Lung microvascular endothelial cell (primary cell): ENCODE results near the gene COX7A2L. TPM values are rescaled to one million over a fixed set of nuclear protein-coding genes. Genes with fewer than 3 reads are reported as not detected.
"Not testable (repeated sequence)": the region's sequence is repeated elsewhere in the genome, so short reads cannot be mapped to it uniquely, and the experiment has no call there.

Experiments used
- DNase-seq, 2 donors: peaks; one replicate each; pipeline versions ENCODE4 v3.0.0 to v3.0.0-alpha.2; 2010; ENCODE audit warnings: low read depth in 2 of 2
- total RNA-seq: library from RNA; depleted of rRNA; stranded (reverse); fragments of >200 nt; gene quantifications from 2 replicates; pipeline ENCODE4 v1.2.1, GENCODE V29; 2014

COX7A2L gene
- total RNA-seq, 1 donor from 2014 or later: 128 TPM

DNA sequence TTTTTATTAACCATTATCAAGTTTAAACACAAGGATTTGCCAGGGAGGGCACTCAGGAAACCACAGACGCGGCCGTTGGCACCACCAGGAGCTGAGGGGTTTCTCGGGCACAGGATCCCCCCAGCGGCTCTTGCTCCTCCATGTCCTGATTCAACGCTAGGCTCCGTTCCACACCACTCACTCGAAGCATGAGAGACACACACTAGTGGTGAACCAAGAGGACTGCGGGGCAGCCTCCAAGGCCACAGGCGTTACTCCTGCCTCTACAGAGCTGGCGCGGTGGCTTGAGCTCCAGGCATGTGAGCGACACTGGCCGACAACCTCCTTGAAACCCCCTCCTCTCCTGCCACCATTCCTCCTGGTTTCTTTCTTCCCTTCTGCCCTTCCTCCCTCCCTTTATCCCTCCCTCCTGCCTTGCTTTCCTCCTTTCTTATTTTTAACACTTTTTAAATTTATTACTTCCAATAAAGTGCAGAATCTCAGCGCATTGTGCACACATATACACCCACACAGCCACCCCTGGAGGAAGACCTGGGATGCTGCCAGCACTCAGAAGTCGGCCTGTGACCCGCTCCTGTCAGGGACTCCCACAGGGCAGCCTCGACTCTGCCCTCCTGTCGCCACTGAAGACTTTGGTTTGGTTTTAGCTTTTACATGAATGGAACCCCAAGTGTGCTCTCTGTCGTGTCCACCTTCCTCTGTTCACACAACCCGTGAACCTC lies 21.7 kb downstream of the COX7A2L start:
- DNase-seq: no peak

DNA sequence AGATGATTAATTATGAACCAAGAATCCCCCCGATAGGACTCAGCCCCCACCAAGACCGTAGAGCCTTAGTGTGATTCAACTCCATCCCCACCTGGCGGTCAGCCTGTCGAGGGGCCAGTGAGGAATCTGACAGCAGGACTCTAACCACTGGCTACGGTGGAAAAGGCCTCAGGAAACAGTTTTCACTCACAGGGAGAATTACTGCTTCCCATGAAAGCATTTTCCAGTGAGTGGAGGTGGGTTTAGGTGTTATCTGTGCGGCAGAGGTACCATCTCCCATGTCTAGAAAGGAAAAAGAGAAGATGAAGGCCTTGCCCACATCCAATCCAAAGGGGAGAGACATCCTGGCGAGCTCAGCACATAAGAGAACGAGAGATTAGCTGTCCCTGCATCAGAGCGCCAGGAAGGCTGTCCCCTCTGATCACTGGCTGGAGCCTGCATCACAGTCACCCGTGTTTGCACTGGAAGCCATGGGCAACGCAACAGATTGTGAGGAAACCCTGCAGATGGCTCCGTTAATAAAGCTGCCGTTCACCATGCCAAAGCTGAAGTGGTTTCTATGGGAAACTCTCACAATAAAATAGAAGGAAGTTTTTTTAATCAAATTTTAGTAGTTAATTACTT lies 22.3 kb downstream of the COX7A2L start:
- DNase-seq: no peak

DNA sequence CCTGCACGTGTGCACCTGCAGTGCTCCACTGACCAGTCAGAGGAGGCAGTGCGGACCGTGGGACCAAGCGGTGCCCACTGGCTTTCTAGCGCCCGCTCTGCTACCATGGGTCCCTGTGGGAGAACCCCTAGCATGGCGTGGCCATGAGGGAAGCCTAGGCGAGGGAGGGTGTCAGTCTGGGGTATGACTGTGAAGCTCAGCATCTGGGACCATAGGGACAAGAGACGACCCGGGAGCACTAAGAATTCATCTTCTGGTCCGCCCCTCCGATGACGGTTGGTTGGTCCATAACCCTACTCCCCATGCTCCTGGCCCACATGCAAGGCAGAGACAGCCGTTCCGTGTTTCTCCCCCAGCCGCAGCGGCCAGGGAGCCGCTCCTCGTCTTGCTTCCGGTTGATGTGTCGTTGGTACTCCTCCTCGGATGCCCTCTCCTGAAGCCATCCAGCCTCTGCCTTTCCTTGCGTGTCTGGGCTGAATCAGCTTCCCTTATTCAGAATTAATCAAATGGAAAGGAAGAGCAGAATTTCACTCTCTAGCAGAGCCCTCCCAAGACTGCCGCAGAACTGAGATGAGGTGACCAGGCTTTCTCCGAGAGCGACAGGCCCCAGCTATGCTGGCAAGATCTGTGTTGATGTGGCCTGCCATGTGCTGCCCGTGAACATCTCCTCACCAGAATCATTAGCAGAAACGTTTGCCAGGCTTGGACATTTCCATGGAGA lies 23.0 kb downstream of the COX7A2L start:
- no peak for DNase-seq

DNA sequence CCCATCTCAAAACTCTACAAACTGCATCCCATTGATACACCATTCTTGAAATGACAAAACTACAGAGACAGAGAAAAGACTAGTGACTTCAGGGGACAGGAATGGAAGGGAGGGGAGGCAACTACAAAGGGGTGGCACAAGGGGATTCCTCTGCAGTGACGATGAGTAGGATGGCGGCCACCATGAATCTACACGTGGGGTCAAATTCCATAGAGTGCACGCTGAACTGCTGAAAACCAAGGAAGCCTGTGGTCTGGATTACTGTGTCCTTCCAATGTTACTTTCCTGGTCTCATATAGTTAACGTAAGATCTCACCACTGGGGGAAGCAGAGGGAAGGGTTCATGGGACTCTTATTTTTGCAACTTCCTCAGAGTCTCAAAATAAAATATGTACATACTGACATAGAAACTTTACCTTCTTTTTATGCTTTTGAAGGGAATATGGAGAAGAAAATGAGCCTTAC lies 23.6 kb downstream of the COX7A2L start:
- DNase-seq: no peak

DNA sequence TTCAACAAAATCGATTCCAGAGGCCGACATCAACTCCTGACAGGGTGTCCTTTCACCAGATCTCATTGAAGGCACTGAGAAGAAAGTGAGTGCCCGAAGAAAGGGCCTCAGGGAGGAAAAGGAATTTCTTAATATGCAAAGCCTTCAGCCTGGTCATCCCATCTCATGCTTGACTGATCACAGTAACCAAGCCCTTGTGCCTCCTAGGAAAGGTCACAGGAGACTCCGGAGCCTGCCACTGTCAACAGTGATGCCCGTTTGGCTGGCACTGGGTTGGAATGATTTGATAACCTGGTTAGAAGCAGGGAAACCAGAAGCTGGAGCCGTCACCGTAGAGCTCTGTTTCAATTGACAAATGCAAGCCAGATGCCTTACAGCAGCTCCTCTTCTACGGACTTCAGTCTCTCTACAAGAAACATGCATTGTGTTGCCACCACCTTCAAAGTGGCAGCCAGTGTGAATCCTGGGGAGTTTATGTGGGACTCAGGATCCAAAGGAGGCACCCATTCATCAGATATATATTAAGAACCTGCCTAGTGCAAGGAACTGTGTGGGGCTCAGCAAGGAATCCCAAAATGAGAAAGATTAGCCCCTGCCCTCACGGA lies 24.6 kb downstream of the COX7A2L start:
- DNase-seq: no peak

DNA sequence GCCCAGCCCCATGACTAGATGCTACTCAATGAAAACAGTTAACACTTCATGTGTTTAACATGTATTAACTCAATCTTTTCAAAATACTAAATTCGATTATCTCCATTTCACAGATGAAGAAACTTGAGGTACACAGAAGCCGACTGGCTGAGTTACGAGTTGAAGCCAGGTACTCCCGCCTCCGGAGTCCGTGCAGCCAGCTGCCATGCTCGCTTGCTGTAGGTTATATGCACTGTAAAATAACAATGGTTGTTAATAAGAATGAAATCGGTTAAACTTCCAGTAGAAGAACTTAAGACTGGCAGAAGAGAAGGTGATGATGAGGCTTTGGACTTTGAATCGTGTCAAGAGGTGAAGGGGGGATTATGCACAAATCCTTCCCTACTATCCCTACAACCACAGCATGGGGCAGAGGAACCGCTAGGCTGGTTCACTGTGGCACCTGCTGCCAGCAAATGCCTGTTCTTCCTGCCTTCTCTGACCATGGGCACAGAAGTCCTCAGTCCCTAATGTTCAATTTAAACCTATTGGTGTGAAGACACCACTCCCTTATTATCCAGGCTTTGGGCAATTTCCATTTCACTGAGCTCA lies 25.4 kb downstream of the COX7A2L start:
- DNase-seq: no peak

DNA sequence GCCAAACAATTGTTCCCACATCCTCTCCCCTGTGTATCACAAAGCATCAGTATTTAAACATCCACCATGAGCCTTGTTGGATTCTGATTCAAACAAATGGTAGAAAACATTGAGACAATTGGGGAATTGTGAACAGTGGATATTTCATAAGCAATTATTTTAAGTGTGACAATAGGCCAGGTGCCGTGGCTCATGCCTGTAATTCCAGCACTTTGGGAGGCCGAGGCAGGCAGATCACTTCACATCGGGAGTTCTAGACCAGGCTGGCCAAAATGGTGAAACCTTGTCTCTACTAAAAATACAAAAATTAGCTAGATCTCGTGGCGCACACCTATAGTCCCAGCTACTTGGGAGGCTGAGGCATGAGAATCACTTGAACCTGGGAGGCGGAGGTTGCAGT lies 26.2 kb downstream of the COX7A2L start:
- not testable (repeated sequence) for DNase-seq

DNA sequence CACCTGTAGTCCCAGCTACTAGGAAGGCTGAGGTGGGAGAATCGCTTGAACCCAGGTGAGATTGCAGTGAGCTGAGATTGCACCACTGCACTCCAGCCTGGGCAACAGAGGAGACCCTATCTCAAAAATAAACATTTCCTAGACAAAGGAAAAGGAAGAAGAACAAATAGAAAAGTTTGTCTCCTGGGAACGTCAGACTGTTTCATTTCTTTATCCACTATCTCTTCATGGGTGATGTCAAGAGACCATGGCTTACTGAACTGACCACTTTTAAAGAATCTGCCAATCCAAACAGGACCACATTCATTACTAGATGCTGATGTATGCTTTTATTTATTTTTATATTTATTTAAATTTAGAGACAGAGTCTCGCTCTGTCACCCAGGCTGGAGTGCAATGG lies 26.8 kb downstream of the COX7A2L start:
- DNase-seq: no peak

DNA sequence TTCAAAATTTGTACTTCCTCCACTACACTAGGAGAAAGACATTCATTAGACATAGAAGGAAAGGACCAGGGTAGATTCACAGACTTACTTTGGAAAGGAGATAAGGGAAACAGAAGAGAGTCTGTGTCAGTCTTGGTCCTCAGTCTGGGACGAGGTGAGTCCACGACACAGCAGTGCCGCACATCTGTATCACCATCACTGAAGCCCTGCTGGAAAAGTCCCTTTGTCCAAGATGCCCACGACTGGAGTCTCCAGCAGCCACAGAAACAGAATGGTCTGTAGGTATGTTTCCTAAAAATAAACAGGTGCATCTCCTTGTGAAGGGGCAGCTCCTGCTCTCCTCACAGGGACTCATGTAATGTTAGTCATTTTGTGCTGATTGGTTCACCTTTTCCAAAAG lies 27.4 kb downstream of the COX7A2L start:
- no peak for DNase-seq

DNA sequence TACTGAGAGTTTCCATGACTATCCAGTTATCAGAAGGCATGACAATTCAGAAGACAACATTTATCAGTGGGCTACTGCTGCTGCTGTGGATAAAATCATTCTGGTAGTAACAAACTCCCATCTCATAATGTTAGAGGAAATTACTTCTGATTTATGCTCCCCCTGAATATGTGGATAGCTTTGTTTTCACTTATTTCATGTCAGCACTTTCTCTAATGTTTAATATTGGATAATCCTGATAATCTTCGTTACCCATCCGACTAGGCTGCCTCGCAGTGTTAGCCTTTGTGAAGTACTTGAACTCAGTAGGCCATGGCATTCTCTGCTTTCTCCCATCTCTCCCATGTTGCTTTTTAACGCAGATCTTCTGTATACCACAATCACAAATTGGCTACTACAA lies 28.4 kb downstream of the COX7A2L start:
- DNase-seq: no peak

DNA sequence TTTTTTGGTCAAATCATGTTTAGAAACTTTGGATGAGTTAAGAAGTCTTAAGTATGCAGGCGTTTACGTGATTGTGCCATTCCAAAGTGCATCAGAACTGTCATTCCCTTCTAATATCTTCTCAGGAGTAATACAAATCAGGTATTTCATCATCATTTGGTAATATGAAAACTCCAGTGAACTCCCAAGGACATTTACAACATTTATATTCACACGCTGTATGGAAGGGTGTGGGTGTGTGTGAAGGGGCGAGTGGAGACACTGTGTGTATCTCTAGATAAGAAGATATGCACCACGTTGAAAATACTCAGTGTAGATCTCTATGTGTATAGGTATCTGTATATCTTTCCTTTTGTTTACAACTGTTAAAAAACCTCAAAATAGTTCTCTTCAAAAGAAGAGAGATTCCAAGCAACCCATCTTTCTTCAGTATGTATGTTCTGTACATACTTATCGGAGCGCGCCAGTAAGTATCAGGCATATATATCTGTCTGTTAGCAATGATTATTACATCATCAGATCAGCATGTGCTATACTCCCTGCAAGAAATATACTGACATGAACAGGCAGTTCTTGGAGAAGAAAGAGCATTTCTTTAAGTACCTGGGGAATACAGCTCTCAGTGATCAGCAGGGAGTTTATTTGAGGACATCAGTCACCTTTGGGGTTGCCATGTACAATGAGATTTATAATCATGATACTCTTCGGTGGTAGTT lies 29.3 kb downstream of the COX7A2L start:
- no peak for DNase-seq

DNA sequence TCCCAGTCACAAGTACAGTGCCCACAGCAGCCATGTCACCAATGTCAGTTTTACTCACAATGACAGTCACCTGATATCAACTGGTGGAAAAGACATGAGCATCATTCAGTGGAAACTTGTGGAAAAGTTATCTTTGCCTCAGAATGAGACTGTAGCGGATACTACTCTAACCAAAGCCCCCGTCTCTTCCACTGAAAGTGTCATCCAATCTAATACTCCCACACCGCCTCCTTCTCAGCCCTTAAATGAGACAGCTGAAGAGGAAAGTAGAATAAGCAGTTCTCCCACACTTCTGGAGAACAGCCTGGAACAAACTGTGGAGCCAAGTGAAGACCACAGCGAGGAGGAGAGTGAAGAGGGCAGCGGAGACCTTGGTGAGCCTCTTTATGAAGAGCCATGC lies 31.3 kb downstream of the COX7A2L start:
- DNase-seq: no peak

DNA sequence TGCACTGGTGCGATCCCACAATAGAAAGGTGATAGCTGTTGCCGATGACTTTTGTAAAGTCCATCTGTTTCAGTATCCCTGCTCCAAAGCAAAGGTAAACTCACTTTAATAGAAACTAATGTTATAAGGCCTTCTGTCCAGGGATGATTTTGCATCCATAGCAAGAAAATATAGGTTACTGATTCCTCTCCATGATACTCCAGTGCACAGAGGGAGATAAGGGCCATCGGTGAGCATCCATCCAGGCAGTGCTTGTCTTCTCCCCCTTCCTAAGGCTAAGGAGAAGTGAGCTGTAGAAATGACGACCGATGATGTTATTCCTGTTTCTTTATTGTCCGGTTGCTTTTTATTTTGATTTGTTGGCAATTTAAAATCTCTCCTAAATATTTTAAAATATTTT lies 32.1 kb downstream of the COX7A2L start:
- DNase-seq: no peak

DNA sequence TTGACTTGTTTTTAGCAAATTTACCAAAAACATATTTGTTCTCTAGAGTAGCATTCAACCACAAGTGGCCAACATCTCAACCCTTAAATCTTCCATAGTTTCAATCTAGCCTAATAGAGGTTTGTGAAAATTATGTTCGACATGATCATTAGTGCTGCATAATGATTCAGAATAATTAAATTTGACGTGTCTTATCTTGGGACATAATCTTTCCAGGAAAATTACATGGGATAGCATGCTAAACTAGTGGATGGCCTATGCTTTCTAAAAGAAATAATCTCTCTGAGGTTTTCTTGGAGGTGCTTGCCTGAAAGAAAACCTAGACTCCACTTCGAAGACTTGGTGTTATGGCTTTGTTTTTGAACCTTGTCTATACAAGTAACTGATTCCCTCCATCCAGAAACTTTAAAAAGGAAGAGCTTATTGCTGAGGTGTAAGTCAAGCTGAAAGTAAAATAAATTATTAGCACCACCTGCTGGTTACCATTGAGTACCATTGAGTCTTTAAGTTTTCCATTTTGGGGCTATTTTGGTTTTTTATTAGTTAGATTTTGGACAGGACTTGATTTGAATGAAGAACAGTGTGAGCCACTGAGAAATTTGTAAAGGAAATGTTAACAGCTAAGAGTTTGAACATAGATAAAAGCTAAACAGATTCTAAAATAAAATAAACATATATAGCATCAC lies 32.7 kb downstream of the COX7A2L start:
- peak; percentile 56 to 62 for DNase-seq

DNA sequence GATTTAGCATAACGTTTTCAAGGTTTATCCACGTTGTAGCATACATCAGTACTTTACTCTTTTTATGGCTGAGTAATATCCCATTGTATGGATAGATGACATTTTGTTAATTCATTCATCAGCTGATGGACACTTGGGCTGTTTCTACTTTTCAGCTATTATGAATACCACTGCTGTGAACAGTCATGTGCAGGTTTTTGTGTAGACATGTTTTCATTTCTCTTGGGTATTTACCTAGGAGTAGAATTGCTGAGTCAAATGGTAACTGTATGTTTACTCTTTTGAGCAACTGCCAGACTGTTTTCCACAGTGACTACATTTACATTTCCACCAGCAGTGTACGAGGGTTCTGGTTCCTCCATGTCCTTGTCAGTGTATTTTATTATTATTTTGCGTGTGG lies 33.9 kb downstream of the COX7A2L start:
- DNase-seq: peak in 1 of 2 donors; percentile 13

DNA sequence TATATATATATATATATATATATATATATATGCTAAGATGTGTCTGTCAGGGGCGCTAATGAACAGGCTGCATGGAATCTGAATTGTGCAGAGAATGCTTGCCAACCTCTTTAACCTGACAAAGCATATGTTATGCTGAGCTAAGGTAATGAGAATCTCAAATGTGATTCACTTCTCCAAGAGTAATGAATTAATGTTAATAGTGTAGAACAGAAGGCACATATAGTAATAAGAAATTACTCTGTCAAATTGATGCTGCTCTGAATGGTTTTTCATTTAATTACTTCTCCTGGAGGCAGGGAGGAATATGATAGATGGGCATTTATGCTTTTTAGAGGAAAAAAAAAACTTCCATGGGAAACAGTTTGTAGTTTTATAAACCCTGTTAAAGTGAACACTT lies 35.4 kb downstream of the COX7A2L start:
- DNase-seq: no peak

DNA sequence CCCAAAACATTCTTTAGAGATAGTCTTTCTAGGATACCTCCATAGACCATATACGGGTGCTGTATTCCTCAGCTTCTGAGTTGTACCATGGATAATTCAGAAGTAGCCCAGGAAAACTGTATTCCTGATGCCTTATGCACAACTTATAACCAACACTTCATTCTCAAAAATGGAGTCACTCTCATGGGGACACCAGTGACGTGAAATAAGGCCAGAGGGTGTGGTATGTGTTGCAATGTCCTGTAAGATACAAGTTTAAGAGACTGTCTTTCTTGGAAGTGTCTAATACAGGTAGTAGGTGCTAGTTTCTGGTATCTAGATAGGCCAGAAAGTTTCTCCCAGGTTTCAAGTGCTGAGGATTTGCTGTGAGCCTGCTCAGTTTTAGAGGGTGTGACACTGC lies 36.1 kb downstream of the COX7A2L start:
- no peak for DNase-seq

DNA sequence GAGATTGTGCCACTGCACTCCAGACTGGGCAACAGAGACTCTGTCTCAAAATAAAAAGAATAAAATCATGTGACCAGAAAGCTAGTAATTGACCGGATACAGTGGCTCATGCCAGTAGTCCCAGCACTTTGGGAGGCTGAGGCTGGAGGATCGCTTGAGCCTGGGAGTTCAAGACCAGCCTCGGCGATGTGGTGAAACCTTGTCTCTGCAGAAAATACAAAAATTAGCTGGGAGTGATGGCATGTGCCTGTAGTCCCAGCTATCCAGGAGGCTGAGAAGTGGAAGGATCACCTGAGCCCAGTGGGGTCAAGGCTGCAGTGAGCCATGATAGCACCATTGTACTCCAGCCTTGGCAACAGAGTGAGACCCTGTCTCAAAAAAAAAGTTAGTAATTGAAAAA lies 36.8 kb downstream of the COX7A2L start:
- no peak for DNase-seq

DNA sequence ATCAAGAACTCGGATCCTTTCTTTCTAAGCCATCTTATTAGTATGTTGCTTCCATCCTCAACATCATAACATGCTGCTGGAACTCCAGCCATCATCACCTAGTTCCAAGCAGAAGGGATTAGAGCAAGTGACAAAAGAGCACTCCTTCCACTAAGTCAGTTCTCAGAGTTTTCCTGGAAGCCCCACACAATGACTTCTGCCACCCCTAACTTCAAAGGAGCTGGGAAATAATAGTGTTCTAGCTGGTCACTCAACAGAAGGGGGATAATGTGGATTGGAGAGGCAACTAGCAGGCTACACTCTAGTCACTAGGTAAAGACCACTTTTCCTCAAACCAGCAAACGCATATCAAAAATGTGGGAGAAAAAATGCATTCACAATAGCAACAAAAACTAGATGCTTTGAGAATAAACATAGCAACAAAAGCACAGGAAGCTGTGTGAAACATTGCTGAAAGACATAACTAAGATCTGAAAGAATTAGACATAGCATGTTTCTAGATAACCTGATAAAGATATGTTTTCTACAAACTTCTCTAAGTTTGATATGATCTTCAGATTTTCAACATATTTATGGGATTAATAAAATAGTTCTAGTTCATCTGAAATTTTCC lies 39.5 kb downstream of the COX7A2L start:
- DNase-seq: no peak

DNA sequence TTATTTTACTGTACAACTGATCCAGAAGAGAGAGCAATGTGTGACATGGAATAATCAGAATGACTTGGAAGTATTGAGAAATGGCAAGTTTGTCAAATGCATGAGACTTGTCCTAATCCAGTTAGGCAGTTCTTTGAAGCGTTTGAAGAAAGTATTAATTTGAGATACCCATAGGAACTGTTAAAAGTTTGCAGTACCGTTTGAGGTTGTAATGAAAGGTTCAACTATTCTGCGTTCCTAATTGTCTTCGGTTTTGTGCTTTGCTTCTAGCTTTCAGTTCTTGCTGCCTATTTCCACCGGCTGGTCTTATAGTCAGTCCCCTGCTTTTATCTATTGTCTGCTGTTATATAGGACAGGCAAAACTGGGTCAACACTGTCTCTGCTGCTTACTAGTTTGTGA lies 41.8 kb downstream of the COX7A2L start:
- no peak for DNase-seq
